H1 (cell line): ENCODE measurements around the gene LEFTY1. TPM values are rescaled to one million over a fixed set of nuclear protein-coding genes. Genes with fewer than 3 reads are reported as not detected.

Experiments
- CTCF ChIA-PET: fragments of 300-600 bp; sonication (Branson Sonifier 250); formaldehyde crosslinking; loops from one replicate; lab custom pipeline; 2021; ENCODE audit not compliant: partially characterized antibody; lab: Charles Lee
- POLR2A ChIA-PET: fragments of 300-600 bp; sonication (Branson Sonifier 250); formaldehyde crosslinking; loops from one replicate; lab custom pipeline; 2021; ENCODE audit warnings: inconsistent platforms; ENCODE audit not compliant: partially characterized antibody; lab: Charles Lee
- DNase-seq, 2 experiments: peaks; one replicate each; pipeline versions ENCODE4 v3.0.0 to v3.0.0-alpha.2; 2010 to 2022; ENCODE audit warnings: low spot score in 2 of 2, low read depth in 1 of 2, mixed read lengths in 1 of 2
- FAIRE-seq: peaks from 2 replicates; lab custom pipeline; 2011; peaks lifted over from hg19 to GRCh38; lab: Jason Lieb, UNC
- H2AFZ ChIP-seq: 2 replicates; pipeline ENCODE4 v1.8.1; 2012; ENCODE audit warnings: low read length, inconsistent platforms
- H2AK5ac ChIP-seq: 2 replicates; pipeline ENCODE4 v1.6.1; 2013; ENCODE audit warnings: low read depth, low read length
- H2BK120ac ChIP-seq: replicated peaks from 2 replicates; pipeline ENCODE3; 2013; ENCODE audit warnings: low read depth, low read length, inconsistent platforms
- H2BK12ac ChIP-seq: 2 replicates; pipeline ENCODE4 v1.6.1; 2013; ENCODE audit warnings: low read depth, low read length
- H2BK15ac ChIP-seq: 2 replicates; pipeline ENCODE4 v1.6.1; 2013; ENCODE audit warnings: low read length
- H2BK20ac ChIP-seq: 2 replicates; pipeline ENCODE4 v1.6.1; 2013; ENCODE audit warnings: low read length
- H2BK5ac ChIP-seq: 2 replicates; pipeline ENCODE4 v1.6.1; 2013; ENCODE audit warnings: low read depth, low read length
- H3K14ac ChIP-seq: 2 replicates; pipeline ENCODE4 v1.6.1; 2013; ENCODE audit warnings: inconsistent platforms; ENCODE audit not compliant: insufficient read length
- H3K18ac ChIP-seq: 2 replicates; pipeline ENCODE4 v1.6.1; 2013; ENCODE audit warnings: low read length; ENCODE audit errors: extremely low read depth
- H3K23ac ChIP-seq: 2 replicates; pipeline ENCODE4 v1.6.1; 2013; ENCODE audit warnings: inconsistent platforms; ENCODE audit not compliant: insufficient read length
- H3K23me2 ChIP-seq: 2 replicates; pipeline ENCODE4 v1.6.1; 2013; ENCODE audit warnings: low read depth, low read length
- H3K27ac ChIP-seq: 2 replicates; pipeline ENCODE4 v1.6.1; 2011; ENCODE audit warnings: low read depth, low read length, inconsistent platforms
- H3K27me3 ChIP-seq, 4 experiments: replicated peaks in 1 of 4; 1 replicate in 1 of 4; 2 replicates in 3 of 4; pipeline versions ENCODE4 v1.6.1 to v1.8.1; 2011 to 2013; ENCODE audit warnings: low read length in 3 of 4, mild to moderate bottlenecking in 3 of 4, inconsistent platforms in 2 of 4, mixed read lengths in 2 of 4, moderate library complexity in 1 of 4; ENCODE audit not compliant: control insufficient read depth in 3 of 4, insufficient read depth in 3 of 4; ENCODE audit errors: extremely low read depth in 1 of 4
- H3K36me3 ChIP-seq, 4 experiments: 2 replicates each; pipeline versions ENCODE4 v1.6.1 to v1.8.1; 2011 to 2013; ENCODE audit warnings: mild to moderate bottlenecking in 4 of 4, low read length in 3 of 4, moderate library complexity in 2 of 4, control low read depth in 1 of 4, inconsistent platforms in 1 of 4; ENCODE audit not compliant: insufficient read depth in 4 of 4, control insufficient read depth in 2 of 4
- H3K4ac ChIP-seq: replicated peaks from 2 replicates; pipeline ENCODE3; 2013; ENCODE audit warnings: low read length, low read depth, mixed read lengths, inconsistent platforms; ENCODE audit not compliant: insufficient read length
- H3K4me1 ChIP-seq, 4 experiments: replicated peaks in 1 of 4; 1 replicate in 1 of 4; 2 replicates in 3 of 4; pipeline versions ENCODE4 v1.6.1 to v1.8.1; 2011 to 2013; ENCODE audit warnings: low read length in 3 of 4, inconsistent platforms in 2 of 4, mixed read lengths in 1 of 4; ENCODE audit not compliant: insufficient read depth in 4 of 4, control insufficient read depth in 3 of 4
- H3K4me2 ChIP-seq, 2 experiments: 2 replicates each; pipeline versions ENCODE4 v1.6.1 to v1.8.1; 2011 to 2013; ENCODE audit warnings: low read depth in 2 of 2, low read length in 2 of 2, control low read depth in 1 of 2, inconsistent platforms in 1 of 2, mild to moderate bottlenecking in 1 of 2; ENCODE audit not compliant: insufficient read depth in 1 of 2
- H3K4me3 ChIP-seq, 4 experiments: fragments of 200-600, 300-600 bp in 1 of 4; sonication (generic), shearing (Covaris generic), sonication (Bioruptor Twin) in 1 of 4; 2 replicates each; pipeline versions ENCODE4 v1.5.1 to v1.8.1; 2011 to 2016; ENCODE audit warnings: low read length in 4 of 4, low read depth in 3 of 4, control low read depth in 2 of 4, inconsistent platforms in 2 of 4, mild to moderate bottlenecking in 2 of 4, mixed read lengths in 1 of 4, moderate library complexity in 1 of 4; ENCODE audit not compliant: insufficient read depth in 2 of 4; ENCODE audit errors: extremely low read depth in 1 of 4
- H3K56ac ChIP-seq: replicated peaks from 2 replicates; pipeline ENCODE3; 2013; ENCODE audit warnings: low read depth, mild to moderate bottlenecking, mixed read lengths, low read length, inconsistent platforms; ENCODE audit not compliant: insufficient read length
- H3K79me1 ChIP-seq: 2 replicates; pipeline ENCODE4 v1.6.1; 2013; ENCODE audit warnings: low read depth, low read length, control low read depth
- H3K79me2 ChIP-seq, 2 experiments: 2 replicates each; pipeline versions ENCODE4 v1.6.1 to v1.8.1; 2012 to 2013; ENCODE audit warnings: low read length in 2 of 2, mild to moderate bottlenecking in 2 of 2, inconsistent platforms in 1 of 2; ENCODE audit not compliant: insufficient read depth in 2 of 2, control insufficient read depth in 1 of 2
- H3K9ac ChIP-seq, 4 experiments: replicated peaks in 1 of 4; 1 replicate in 1 of 4; 2 replicates in 3 of 4; pipeline versions ENCODE4 v1.6.1 to v1.8.1; 2011 to 2013; ENCODE audit warnings: low read depth in 3 of 4, low read length in 3 of 4, control low read depth in 2 of 4, mild to moderate bottlenecking in 2 of 4, moderate library complexity in 2 of 4, inconsistent platforms in 1 of 4; ENCODE audit errors: extremely low read depth in 1 of 4
- H3K9me3 ChIP-seq, 2 experiments: 2 replicates each; pipeline versions ENCODE4 v1.6.1 to v1.8.1; 2012 to 2013; ENCODE audit warnings: mild to moderate bottlenecking in 2 of 2, moderate library complexity in 2 of 2, control low read depth in 1 of 2, inconsistent platforms in 1 of 2, low read depth in 1 of 2, low read length in 1 of 2, mixed read lengths in 1 of 2; ENCODE audit not compliant: insufficient read depth in 2 of 2
- H4K20me1 ChIP-seq, 2 experiments: replicated peaks in 1 of 2; 2 replicates each; pipeline versions ENCODE3 to v1.8.1; 2011 to 2013; ENCODE audit warnings: inconsistent platforms in 2 of 2, low read length in 2 of 2, mild to moderate bottlenecking in 1 of 2; ENCODE audit not compliant: insufficient read depth in 2 of 2, control insufficient read depth in 1 of 2
- H4K5ac ChIP-seq: 2 replicates; pipeline ENCODE4 v1.6.1; 2013; ENCODE audit warnings: low read length, low read depth, mixed read lengths, inconsistent platforms; ENCODE audit not compliant: insufficient read length
- H4K8ac ChIP-seq: 2 replicates; pipeline ENCODE4 v1.8.0; 2013; ENCODE audit warnings: mild to moderate bottlenecking, moderate library complexity, low read length, inconsistent platforms; ENCODE audit not compliant: insufficient read depth; ENCODE audit errors: extremely low read depth
- H4K91ac ChIP-seq: replicated peaks from 2 replicates; pipeline ENCODE3; 2013; ENCODE audit warnings: low read length, mixed read lengths, inconsistent platforms; ENCODE audit not compliant: insufficient read length
- ATF2 ChIP-seq: IDR thresholded peaks from 2 replicates; pipeline ENCODE4 v1.6.1; 2012; ENCODE audit warnings: low read length, inconsistent platforms
- BRCA1 ChIP-seq: IDR thresholded peaks from 2 replicates; pipeline ENCODE4 v1.6.1; 2012; ENCODE audit warnings: low read depth, low read length, improper control_type of control experiment
- CEBPB ChIP-seq: IDR thresholded peaks from 2 replicates; pipeline ENCODE4 v1.6.1; 2012; ENCODE audit warnings: low read depth, low read length
- CHD2 ChIP-seq: IDR thresholded peaks from 2 replicates; pipeline ENCODE4 v1.6.1; 2012; ENCODE audit warnings: low read length, improper control_type of control experiment
- CTBP2 ChIP-seq: IDR thresholded peaks from 2 replicates; pipeline ENCODE4 v1.7.0; 2011; ENCODE audit warnings: borderline replicate concordance, mild to moderate bottlenecking, moderate library complexity, mixed read lengths, low read length; ENCODE audit not compliant: insufficient read depth, insufficient read length
- KDM5A ChIP-seq: fragments of 200-600 bp; IDR thresholded peaks from 2 replicates; pipeline ENCODE4 v1.7.1; 2012; ENCODE audit warnings: mild to moderate bottlenecking, low read length, inconsistent platforms, mixed read lengths
- SIX5 ChIP-seq: IDR thresholded peaks from 2 replicates; pipeline ENCODE4 v1.6.1; 2011; ENCODE audit warnings: mild to moderate bottlenecking, low read depth, low read length
- SP4 ChIP-seq: IDR thresholded peaks from 2 replicates; pipeline ENCODE4 v1.6.1; 2012; ENCODE audit warnings: low read length, inconsistent platforms
- SUZ12 ChIP-seq: fragments of 200-600 bp; sonication (generic); IDR thresholded peaks from 2 replicates; pipeline ENCODE4 v1.6.1; 2012; ENCODE audit warnings: mild to moderate bottlenecking, inconsistent platforms, low read length, moderate library complexity, mixed read lengths
- TAF7 ChIP-seq: optimal IDR thresholded peaks from 2 replicates; pipeline ENCODE3; 2011; ENCODE audit warnings: low read depth, mild to moderate bottlenecking, inconsistent platforms, low read length, moderate library complexity, borderline replicate concordance
- TBP ChIP-seq: IDR thresholded peaks from 2 replicates; pipeline ENCODE4 v1.6.1; 2011; ENCODE audit warnings: low read depth, low read length, improper control_type of control experiment
- WGBS, 2 experiments: shearing (Covaris generic) in 1 of 2; methylation state at CpG; one replicate each; pipeline versions ENCODE4 v1.1.6 to v1.1.7; 2013 to 2015; ENCODE audit warnings: low lambda C conversion rate in 2 of 2, mixed read lengths in 2 of 2, inconsistent platforms in 1 of 2, low coverage in 1 of 2, missing lambda C conversion rate in 1 of 2; ENCODE audit not compliant: insufficient replicate concordance in 2 of 2, insufficient coverage in 1 of 2, insufficient read length in 1 of 2; ENCODE audit errors: extremely low coverage in 1 of 2, missing lambda C conversion rate in 1 of 2; 5-methylcytosine and 5-hydroxymethylcytosine counted together
- polyA plus RNA-seq, 7 experiments: library from polyadenylated mRNA; depleted of rRNA in 3 of 7; stranded (reverse) in 5 of 7; unstranded in 2 of 7; fragments of >200 nt in 5 of 7; fragments of 200-250 nt in 2 of 7; gene quantifications; 1 replicate in 5 of 7; 2 replicates in 1 of 7; 4 replicates in 1 of 7; pipeline versions ENCODE4 v1.2.1 to v1.2.3, GENCODE V29; 2011 to 2013; ENCODE audit warnings: missing spikeins in 2 of 7, mixed read lengths in 2 of 7
- total RNA-seq: library from RNA; stranded (reverse); fragmentation: NEBNext Ultra II Directional; extraction: Animal tissue kit (Norgen Biotek cat#: 25700); gene quantifications from 2 replicates; pipeline ENCODE4 v1.2.1, GENCODE V29; 2021

The LEFTY1 gene
- total and polyA plus RNA-seq, 2 of the 8 experiments (the other 6 are each of a cell fraction or from before 2014, with no cell fraction given): 4.5 to 11.7 TPM

DNA sequence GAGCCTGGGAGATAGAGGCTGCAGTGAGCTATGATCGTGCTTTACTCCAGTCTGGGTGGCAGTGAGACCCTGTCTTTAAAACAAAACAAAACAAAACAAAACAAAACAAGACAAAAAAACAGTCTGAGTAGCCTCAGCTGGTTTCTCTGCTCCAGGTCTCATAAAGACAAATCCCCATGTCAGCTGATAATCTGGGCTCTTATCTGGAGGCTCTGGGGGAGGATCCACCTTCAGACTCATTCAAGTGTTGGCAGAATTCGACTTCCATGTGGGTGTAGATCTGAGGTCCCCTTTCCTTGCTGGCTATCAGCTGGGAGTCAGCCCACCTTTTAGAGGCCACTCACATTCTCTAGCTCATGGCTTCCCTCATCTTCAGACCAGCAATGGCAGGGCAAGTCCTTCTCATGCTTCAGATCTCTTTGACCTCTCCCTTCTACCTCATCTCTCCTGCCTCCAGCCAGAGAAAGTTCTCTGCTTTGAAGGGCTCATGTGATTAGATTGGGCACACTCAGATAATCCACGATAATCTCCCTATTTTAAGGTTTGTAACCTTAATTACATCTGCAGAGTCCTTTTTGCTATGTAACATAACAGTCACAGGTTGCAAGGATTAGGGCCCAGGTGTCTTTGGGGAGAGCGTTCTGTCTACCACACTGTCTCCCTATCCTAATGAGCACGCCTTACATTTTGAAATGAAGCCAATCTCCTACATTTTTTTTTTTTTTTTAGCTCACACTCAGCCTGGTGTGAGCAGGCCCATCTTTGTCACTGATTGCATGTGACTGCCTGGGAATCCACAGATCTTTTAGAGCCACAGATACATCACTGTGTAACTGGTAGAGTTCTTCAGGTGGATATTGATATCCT, 42.6 kb upstream of the LEFTY1 start:
- no peak overlapping the region for H3K4me2 ChIP-seq
- H3K27me3 ChIP-seq: no peaks in the 10 kb centered on the region
- no peak for DNase-seq
- FAIRE-seq: no peak
- H3K23ac ChIP-seq: no peak overlapping the region
- H2BK12ac ChIP-seq: no peak overlapping the region
- no peaks in the 10 kb centered on the region for H3K23me2 ChIP-seq
- H2BK120ac ChIP-seq: no peak overlapping the region
- no peak overlapping the region for H4K91ac ChIP-seq
- ChIA-PET CTCF (interaction anchor here (0.7 to 2.7 kb wide), 8 partner anchors 20 to 451 kb away, joined by 3 to 14 read pairs (median 4); no protein-coding TSS in a partner anchor), POLR2A (interaction anchor here (0.9 to 1.5 kb wide), 4 partner anchors 9 to 49 kb away, joined by 3 to 4 read pairs (median 3); partner anchors contain the start of gene TMEM63A)
- no peaks in the 10 kb centered on the region for H3K9me3 ChIP-seq
- H3K9ac ChIP-seq: no peak overlapping the region
- no peaks in the 10 kb centered on the region for H3K36me3 ChIP-seq
- no peak overlapping the region for H2AK5ac ChIP-seq
- H4K8ac ChIP-seq: no peak overlapping the region
- no peak overlapping the region for H2BK20ac ChIP-seq
- no peak overlapping the region for H3K14ac ChIP-seq
- H4K5ac ChIP-seq: no peak overlapping the region
- no peaks in the 10 kb centered on the region for H3K79me2 ChIP-seq
- no peak overlapping the region for H3K4me3 ChIP-seq
- no peak overlapping the region for H3K56ac ChIP-seq
- H3K4me1 ChIP-seq: no peaks in the 10 kb centered on the region
- no peak overlapping the region for H2AFZ ChIP-seq
- WGBS, 2 experiments: 89% methylated on average over 5 of the region's 5 CpGs; no CpG with 5 or more reads in 1 of the 2 experiments
- no peaks in the 10 kb centered on the region for H3K79me1 ChIP-seq
- H2BK5ac ChIP-seq: no peak overlapping the region
- H3K18ac ChIP-seq: no peak overlapping the region
- no peaks in the 10 kb centered on the region for H4K20me1 ChIP-seq
- no peak overlapping the region for H3K27ac ChIP-seq
- H2BK15ac ChIP-seq: no peak overlapping the region
- H3K4ac ChIP-seq: no peak overlapping the region
- TF ChIP-seq CTBP2 (no peak), SP4 (no peak), ATF2 (no peak), CEBPB (no peak), TBP (no peak), BRCA1 (no peak), KDM5A (no peak), SUZ12 (no peak), TAF7 (no peak), CHD2 (no peak), SIX5 (no peak)
